ENCODE data around the gene EFNA4. TPM values are rescaled to one million over a fixed set of nuclear protein-coding genes. Genes with fewer than 3 reads are reported as not detected.

Gene EFNA4
- total and polyA plus RNA-seq, 4 donors, result 1.8 to 4.7 (median 3.3) TPM

GRCh38 chr1:155070158-155070621, 6.7 kb downstream of the EFNA4 start:
- DNase-seq (ENCODE audit: low spot score), result no peak
- no peak overlapping the region for H3K9ac ChIP-seq (ENCODE audit: low read depth in 1 of 2, low read length in 2 of 2)
- H3K4me3 ChIP-seq (ENCODE audit: low read depth in 1 of 3, low read length in 3 of 3), result no peak overlapping the region

More at GRCh38 chr1:155070158-155070621, 6.7 kb downstream of the EFNA4 start:
- Histone ChIP-seq H3K36me3 (ENCODE audit: control insufficient read depth in 4 of 4, insufficient read depth in 3 of 4, low read depth in 1 of 4, low read length in 3 of 4) (peaks cover 0 to 2% (median 0%) of the 10 kb centered on the region in 4 donors), H3K9me3 (ENCODE audit: control insufficient read depth in 4 of 4, low read length in 3 of 4) (no peaks in the 10 kb centered on the region), H3K4me1 (ENCODE audit: control insufficient read depth in 4 of 4, insufficient read depth in 4 of 4, low read length in 3 of 4) (peaks cover 4 to 12% (median 7%) of the 10 kb centered on the region in 4 donors), H3K27ac (ENCODE audit: low read depth in 1 of 2, low read length in 2 of 2) (no peak overlapping the region), H3K27me3 (ENCODE audit: control insufficient read depth in 4 of 4, insufficient read depth in 4 of 4, low read length in 3 of 4) (no peaks in the 10 kb centered on the region)
- TF ChIP-seq RXRA (IDR thresholded peaks at IDR 0.05) (no peak), YY1 (IDR thresholded peaks at IDR 0.05) (no peak), ZBTB33 (IDR thresholded peaks at IDR 0.05) (no peak), RAD21 (IDR thresholded peaks at IDR 0.05) (no peak), HNF4G (IDR thresholded peaks at IDR 0.05) (no peak), EGR1 (IDR thresholded peaks at IDR 0.05; ENCODE audit: low read depth in 2 of 2) (no peak), JUND (IDR thresholded peaks at IDR 0.05) (no peak), ATF3 (IDR thresholded peaks at IDR 0.05) (no peak), GABPA (IDR thresholded peaks at IDR 0.05 in 1 of 2, conservative IDR thresholded peaks at IDR 0.05 in 1 of 2) (no peak), HNF4A (conservative IDR thresholded peaks at IDR 0.05) (no peak), MAX (IDR thresholded peaks at IDR 0.05) (no peak), FOXA1 (IDR thresholded peaks at IDR 0.05) (no peak), FOXA2 (IDR thresholded peaks at IDR 0.05) (no peak), TAF1 (conservative IDR thresholded peaks at IDR 0.05) (no peak), CTCF (IDR thresholded peaks at IDR 0.05; ENCODE audit: low read depth, low read length, missing input control) (no peak), REST (IDR thresholded peaks at IDR 0.05) (no peak), NR2F2 (IDR thresholded peaks at IDR 0.05) (no peak), SP1 (IDR thresholded peaks at IDR 0.05) (no peak)
- WGBS, result 27% methylated on average over 28 of the region's 28 CpGs

Measured in liver (tissue), 9 donors.